OCI-LY3 (cell line): ENCODE measurements around the gene INF2.

Experiments
- H2AFZ ChIP-seq: fragments of 200-600, 300-600 bp; shearing (Covaris generic); 2 replicates; pipeline ENCODE4 v1.6.0; 2014; ENCODE audit warnings: antibody characterized with exemption, low read depth, low read length
- H3K27ac ChIP-seq: fragments of 200-600, 300-600 bp; sonication (generic); 2 replicates; pipeline ENCODE4 v1.5.1; 2014; ENCODE audit warnings: mild to moderate bottlenecking, low read length, moderate library complexity, mixed read lengths
- H3K27me3 ChIP-seq: fragments of 200-600, 300-600 bp; sonication (generic); 2 replicates; pipeline ENCODE4 v1.6.1; 2014; ENCODE audit warnings: low read depth, low read length, mixed read lengths
- H3K36me3 ChIP-seq: fragments of 200-600, 300-600 bp; sonication (generic); replicated peaks from 2 replicates; pipeline ENCODE3; 2014; ENCODE audit warnings: low read depth, low read length, mixed read lengths
- H3K4me1 ChIP-seq: fragments of 300-600, 200-600 bp; sonication (generic); 2 replicates; pipeline ENCODE4 v1.6.1; 2014; ENCODE audit warnings: low read length, mixed read lengths
- H3K4me2 ChIP-seq: fragments of 200-600, 300-600 bp; sonication (generic); 2 replicates; pipeline ENCODE4 v1.6.1; 2014; ENCODE audit warnings: low read length, mixed read lengths
- H3K4me3 ChIP-seq: fragments of 300-600, 200-600 bp; sonication (generic); 2 replicates; pipeline ENCODE4 v1.5.1; 2014; ENCODE audit warnings: antibody characterized with exemption, mild to moderate bottlenecking, low read length, moderate library complexity
- H3K79me2 ChIP-seq: fragments of 300-600, 200-600 bp; shearing (Covaris generic); 2 replicates; pipeline ENCODE4 v1.6.1; 2014; ENCODE audit warnings: mild to moderate bottlenecking, low read length, mixed read lengths
- H3K9ac ChIP-seq: fragments of 300-600, 200-600 bp; shearing (Covaris generic); 2 replicates; pipeline ENCODE4 v1.6.0; 2014; ENCODE audit warnings: mild to moderate bottlenecking, low read length, moderate library complexity
- H3K9me3 ChIP-seq: fragments of 200-600, 300-600 bp; shearing (Covaris generic); 2 replicates; pipeline ENCODE4 v1.6.1; 2014; ENCODE audit warnings: low read length, mixed read lengths; ENCODE audit not compliant: insufficient read depth
- H4K20me1 ChIP-seq: fragments of 200-600, 300-600 bp; sonication (generic); 2 replicates; pipeline ENCODE4 v1.6.1; 2016; ENCODE audit warnings: low read length, mixed read lengths; ENCODE audit not compliant: insufficient read depth
- CTCF ChIP-seq: fragments of 200-600, 300-600 bp; sonication (generic); IDR thresholded peaks from 2 replicates; pipeline ENCODE4 v1.5.1; 2014; ENCODE audit warnings: antibody characterized with exemption, low read length, low read depth
- EZH2phosphoT487 ChIP-seq: fragments of 200-600 bp; shearing (Covaris generic); IDR thresholded peaks from 2 replicates; pipeline ENCODE4 v1.6.1; 2018; ENCODE audit warnings: antibody characterized with exemption, mixed run types, low read depth

The INF2 gene

DNA sequence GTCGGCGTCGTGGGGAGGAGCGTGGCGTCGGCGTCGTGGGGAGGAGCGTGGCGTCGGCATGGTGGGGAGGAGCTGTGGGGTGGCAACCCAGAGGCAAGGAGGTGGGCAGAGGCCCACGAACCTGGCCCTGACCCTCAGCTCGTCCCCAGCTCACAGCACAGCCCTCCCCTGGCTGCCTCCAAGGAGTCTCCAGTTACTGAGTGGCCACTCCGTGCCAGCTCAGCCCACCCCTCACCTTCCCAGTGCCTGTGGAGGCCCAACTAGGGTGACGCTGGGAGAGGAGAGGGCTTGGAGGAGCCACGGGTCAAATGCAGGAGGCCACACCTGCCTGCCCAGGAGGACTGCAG lies 40.4 kb downstream of the INF2 start:
- H3K4me1 ChIP-seq, result no peaks in the 10 kb centered on the region
- no peak overlapping the region for H3K9ac ChIP-seq
- no peak overlapping the region for H3K4me3 ChIP-seq
- no peak overlapping the region for H2AFZ ChIP-seq
- no peaks in the 10 kb centered on the region for H3K36me3 ChIP-seq
- H3K4me2 ChIP-seq, result no peak overlapping the region
- H3K9me3 ChIP-seq, result no peaks in the 10 kb centered on the region
- H3K27ac ChIP-seq, result no peak overlapping the region
- no peaks in the 10 kb centered on the region for H3K79me2 ChIP-seq
- H4K20me1 ChIP-seq, result no peaks in the 10 kb centered on the region
- peaks cover 14% of the 10 kb centered on the region for H3K27me3 ChIP-seq
- TF ChIP-seq EZH2phosphoT487, result no peak
- TF ChIP-seq CTCF, result no peak

DNA sequence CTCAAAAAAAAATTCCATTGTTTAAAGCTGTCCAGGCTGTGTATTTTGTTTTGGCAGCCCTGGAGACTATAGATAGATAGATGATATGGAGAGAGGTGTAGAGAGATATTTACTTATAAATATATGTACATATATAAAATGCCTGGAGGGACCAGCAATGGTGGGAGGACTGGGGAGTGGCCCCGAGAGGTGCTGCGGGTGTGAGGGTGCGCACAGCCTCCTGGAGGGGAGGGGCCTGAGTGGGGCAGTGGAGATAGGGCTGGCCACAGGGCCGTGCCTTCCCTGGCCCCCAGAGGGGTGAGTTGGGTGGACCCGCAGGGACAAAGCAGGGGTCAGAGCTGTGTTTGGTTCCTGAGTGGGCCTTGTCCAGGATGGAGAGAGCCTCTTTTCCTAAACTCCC lies 41.1 kb downstream of the INF2 start:
- Histone ChIP-seq H2AFZ (no peak overlapping the region), H3K4me2 (no peak overlapping the region), H3K79me2 (no peaks in the 10 kb centered on the region), H3K27ac (no peak overlapping the region), H3K4me1 (no peaks in the 10 kb centered on the region), H4K20me1 (no peaks in the 10 kb centered on the region), H3K4me3 (no peak overlapping the region), H3K9me3 (no peaks in the 10 kb centered on the region), H3K36me3 (no peaks in the 10 kb centered on the region), H3K9ac (no peak overlapping the region), H3K27me3 (peaks cover 9% of the 10 kb centered on the region)
- no peak for TF ChIP-seq EZH2phosphoT487
- no peak for TF ChIP-seq CTCF

DNA sequence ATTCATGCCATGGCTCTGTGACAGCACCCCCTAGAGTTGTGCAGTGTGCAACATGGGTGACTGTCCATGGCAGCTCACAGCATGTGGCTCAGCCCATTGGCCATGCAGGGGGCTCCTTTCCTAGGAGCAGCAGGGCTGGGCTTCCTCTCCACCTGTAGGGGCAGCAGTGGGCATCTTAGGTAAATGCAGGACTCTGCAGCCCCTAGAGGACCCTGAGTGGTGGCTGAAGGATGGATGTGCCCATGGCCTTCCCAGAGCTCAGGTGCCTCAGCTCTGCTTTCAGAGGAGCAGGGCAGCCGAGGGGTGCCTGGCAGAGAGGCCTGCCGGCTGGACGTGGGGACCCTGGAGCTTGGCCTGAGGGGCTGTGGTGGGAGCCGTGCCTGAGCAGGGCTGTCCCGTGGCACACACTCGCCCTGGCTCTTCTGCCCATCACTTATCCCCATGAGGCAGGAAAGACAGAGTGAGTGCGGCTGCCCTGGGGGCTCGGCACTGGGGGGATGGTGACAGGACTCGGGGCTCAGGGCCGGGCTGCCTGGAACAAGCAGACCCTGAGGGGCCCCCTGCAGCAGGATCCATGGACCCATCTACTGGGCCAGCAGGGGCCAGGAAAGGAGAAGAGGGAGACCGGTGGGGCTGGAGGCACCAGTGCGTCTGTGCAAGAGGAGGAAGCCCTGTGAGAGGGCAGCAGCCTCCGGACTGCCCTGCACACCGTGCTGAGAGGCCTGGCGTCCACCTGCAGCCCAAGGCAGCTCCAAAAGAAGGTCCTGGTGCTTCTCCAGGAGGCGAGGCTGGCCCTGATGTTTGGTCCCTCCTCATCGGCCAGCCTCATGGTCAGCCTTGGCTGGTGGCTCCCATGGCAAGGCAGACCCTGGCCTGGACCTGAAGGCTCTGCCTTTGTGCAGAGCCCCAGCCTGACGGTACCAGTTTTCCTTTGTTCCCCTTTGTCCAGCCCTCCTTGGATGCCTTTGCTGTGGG lies 42.2 kb downstream of the INF2 start:
- TF ChIP-seq EZH2phosphoT487, result no peak
- TF ChIP-seq CTCF, result peak; percentile 39
- H3K4me2 ChIP-seq, result no peak overlapping the region

DNA sequence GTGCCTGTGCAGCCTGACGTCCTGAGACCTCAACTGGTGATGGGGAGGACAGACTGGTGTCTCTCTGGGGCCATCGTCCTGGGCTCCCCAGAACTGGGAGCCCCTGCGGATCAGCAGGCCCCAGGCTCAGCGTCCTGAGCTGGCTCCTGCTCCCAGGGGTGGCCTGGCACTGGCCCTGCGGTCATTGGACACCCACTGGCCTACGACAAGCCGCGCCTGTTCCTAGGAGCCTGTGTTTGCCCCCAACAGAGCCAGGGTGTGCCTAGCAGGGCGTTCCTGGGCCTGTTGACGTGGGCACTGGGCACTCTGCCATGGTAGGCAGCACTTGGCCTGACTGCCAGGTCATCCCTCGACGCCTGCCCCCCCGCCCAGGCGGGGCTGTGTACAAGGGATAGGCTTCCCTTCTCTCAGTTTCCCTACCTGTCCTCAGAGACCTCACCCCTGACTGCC lies 43.0 kb downstream of the INF2 start:
- Histone ChIP-seq H3K9ac (no peak overlapping the region), H3K36me3 (no peaks in the 10 kb centered on the region), H2AFZ (no peak overlapping the region), H3K4me1 (no peaks in the 10 kb centered on the region), H4K20me1 (no peaks in the 10 kb centered on the region), H3K27ac (no peak overlapping the region), H3K4me3 (no peak overlapping the region), H3K9me3 (no peaks in the 10 kb centered on the region), H3K27me3 (no peaks in the 10 kb centered on the region), H3K4me2 (no peak overlapping the region), H3K79me2 (no peaks in the 10 kb centered on the region)
- TF ChIP-seq CTCF, result no peak
- no peak for TF ChIP-seq EZH2phosphoT487

More for the DNA sequence above, 42.2 kb downstream of the INF2 start:
- Histone ChIP-seq H3K9ac (no peak overlapping the region), H4K20me1 (no peaks in the 10 kb centered on the region), H3K79me2 (no peaks in the 10 kb centered on the region), H3K27me3 (no peaks in the 10 kb centered on the region), H3K27ac (no peak overlapping the region), H3K4me1 (no peaks in the 10 kb centered on the region), H3K4me3 (no peak overlapping the region), H3K9me3 (no peaks in the 10 kb centered on the region), H3K36me3 (no peaks in the 10 kb centered on the region), H2AFZ (no peak overlapping the region)
